Lower leg skin (tissue), 4 donors: ENCODE data around the gene RBKS. TPM values are rescaled to one million over a fixed set of nuclear protein-coding genes. Genes with fewer than 3 reads are reported as not detected.

Experiments used
- DNase-seq, 2 donors: peaks; one replicate each; pipeline ENCODE4 v3.0.0-alpha.2; 2019; ENCODE audit warnings: low spot score in 2 of 2
- H3K4me3 ChIP-seq: fragments of 200-600 bp; sonication (generic); 2 replicates; pipeline ENCODE4 v1.5.1; 2017; ENCODE audit warnings: mild to moderate bottlenecking, low read depth; ENCODE audit not compliant: poor library complexity, severe bottlenecking
- POLR2A ChIP-seq, 2 donors: fragments of 450-650 bp; IDR thresholded peaks; one replicate each; pipeline ENCODE4 v1.6.1; 2016 to 2017; ENCODE audit warnings: antibody characterized with exemption in 2 of 2, mild to moderate bottlenecking in 1 of 2, moderate library complexity in 1 of 2
- WGBS, 2 donors: methylation state at CpG; one replicate each; pipeline ENCODE4 v1.1.5; 2018; 5-methylcytosine and 5-hydroxymethylcytosine counted together
- intact Hi-C: fragments of 100-400 bp; cut with DNase I; formaldehyde crosslinking; loops from one replicate; pipeline ENCODE4 v1.15.0; 2023; ENCODE audit warnings: low total_unique reads
- total RNA-seq, 4 donors: library from RNA; depleted of rRNA; stranded (reverse); fragments of >200 nt; gene quantifications; one replicate each; pipeline ENCODE4 v1.1.0, GENCODE V29; 2016
- TF ChIP-seq, protein P1 (sequence below), 3 donors: fragments of 450-650 bp; IDR thresholded peaks; one replicate each; pipeline ENCODE4 v1.5.1; 2016; ENCODE audit warnings: antibody characterized with exemption in 3 of 3, mild to moderate bottlenecking in 3 of 3, moderate library complexity in 2 of 3

Gene RBKS
- total RNA-seq, 4 donors from 2014 or later: 0.95 to 2.6 (median 1.3) TPM

DNA sequence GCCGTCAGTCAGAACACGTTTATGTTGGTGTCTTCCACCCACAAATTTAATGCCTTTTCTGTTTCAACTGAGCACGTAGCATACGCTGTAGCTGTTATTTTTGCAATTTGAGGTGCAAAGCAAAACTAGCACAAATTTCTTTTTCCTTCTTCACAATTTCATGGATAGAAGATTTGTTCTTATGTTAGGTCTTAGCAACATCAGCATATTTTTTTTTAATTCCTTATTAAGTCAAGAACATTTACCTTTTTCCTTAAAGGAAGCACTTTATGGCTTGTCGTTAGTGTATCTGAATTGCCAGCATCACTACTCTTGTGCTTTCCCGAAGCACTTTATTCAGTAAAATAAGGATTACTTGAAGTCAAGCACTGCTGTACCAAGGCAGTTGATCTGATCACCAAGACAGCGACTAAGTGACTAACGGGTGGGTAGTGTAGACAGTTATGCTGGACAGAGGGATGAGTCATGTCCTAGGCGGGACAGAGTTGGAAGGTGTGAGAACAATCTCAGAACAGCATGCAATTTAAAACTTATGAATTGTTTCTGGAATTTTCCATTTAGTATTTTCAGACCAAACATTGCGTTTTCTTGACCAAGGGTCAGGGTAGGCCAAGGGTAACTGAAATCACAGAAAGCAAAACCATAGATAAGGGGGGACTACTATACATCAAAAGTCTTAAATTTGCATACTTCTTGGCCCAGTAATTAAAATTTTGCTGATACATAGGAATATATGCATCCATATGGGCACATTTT, 13.6 kb upstream of the RBKS start:
- intact Hi-C loops: loop anchor here (10.0 kb wide), 1 partner anchor 1189 kb away; no protein-coding TSS in a partner anchor
- TF ChIP-seq, protein P1, sequence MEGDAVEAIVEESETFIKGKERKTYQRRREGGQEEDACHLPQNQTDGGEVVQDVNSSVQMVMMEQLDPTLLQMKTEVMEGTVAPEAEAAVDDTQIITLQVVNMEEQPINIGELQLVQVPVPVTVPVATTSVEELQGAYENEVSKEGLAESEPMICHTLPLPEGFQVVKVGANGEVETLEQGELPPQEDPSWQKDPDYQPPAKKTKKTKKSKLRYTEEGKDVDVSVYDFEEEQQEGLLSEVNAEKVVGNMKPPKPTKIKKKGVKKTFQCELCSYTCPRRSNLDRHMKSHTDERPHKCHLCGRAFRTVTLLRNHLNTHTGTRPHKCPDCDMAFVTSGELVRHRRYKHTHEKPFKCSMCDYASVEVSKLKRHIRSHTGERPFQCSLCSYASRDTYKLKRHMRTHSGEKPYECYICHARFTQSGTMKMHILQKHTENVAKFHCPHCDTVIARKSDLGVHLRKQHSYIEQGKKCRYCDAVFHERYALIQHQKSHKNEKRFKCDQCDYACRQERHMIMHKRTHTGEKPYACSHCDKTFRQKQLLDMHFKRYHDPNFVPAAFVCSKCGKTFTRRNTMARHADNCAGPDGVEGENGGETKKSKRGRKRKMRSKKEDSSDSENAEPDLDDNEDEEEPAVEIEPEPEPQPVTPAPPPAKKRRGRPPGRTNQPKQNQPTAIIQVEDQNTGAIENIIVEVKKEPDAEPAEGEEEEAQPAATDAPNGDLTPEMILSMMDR (IDR thresholded peaks at IDR 0.05): no peak
- no peak for TF ChIP-seq POLR2A (IDR thresholded peaks at IDR 0.05)
- WGBS, 2 donors: 90 to 91% methylated on average over 10 of the region's 10 CpGs
- DNase-seq: no peak
- H3K4me3 ChIP-seq: no peak overlapping the region

DNA sequence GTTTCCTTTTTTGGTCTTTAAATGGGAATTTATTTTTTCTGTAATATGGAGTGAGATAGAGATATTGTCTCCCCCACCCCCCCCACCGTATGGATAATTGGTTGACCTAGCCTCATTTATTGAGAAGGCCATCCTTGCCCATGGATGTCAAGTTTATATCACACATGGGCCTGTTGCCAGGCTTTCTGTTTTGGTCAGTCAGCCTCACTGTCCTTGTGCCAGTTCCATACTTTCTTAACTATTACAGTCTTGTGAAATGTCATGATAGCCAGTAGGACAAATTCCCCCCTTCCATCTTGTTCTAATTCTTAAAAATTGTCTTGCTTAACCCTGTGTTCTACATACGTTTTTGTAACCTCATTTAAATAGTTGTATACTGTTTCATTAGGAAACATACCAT, 12.8 kb upstream of the RBKS start:
- no peak for DNase-seq
- no peak overlapping the region for H3K4me3 ChIP-seq
- WGBS, 2 donors: 79 to 87% methylated on average over 2 of the region's 2 CpGs
- TF ChIP-seq, protein P1 (IDR thresholded peaks at IDR 0.05): no peak
- intact Hi-C loops: loop anchor here (10.0 kb wide), 1 partner anchor 1188 kb away; no protein-coding TSS in a partner anchor

DNA sequence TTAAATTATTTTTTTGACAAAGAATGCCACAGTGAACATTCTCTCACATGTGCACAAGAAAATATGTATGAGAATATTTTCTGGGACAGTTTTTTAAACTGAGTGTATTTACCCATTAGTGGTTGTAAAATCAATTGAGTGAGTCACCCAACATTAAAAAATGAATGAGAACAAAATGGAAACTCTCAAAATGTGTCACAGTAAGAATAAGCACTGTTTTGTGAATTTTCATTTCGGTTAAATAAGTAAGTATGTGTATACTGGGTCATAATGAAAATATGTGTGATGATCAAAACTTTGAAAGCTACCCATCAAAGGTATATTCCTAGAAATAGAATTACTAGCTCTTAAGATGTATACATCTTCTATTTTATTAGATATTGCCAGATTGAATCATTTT, 11.9 kb upstream of the RBKS start:
- DNase-seq: no peak
- intact Hi-C loops: loop anchor here (10.0 kb wide), 1 partner anchor 1187 kb away; no protein-coding TSS in a partner anchor
- TF ChIP-seq, protein P1 (IDR thresholded peaks at IDR 0.05): no peak
- no peak for TF ChIP-seq POLR2A (IDR thresholded peaks at IDR 0.05)
- WGBS, 2 donors: 89% methylated on average over 1 of the region's 1 CpG
- H3K4me3 ChIP-seq: no peak overlapping the region

DNA sequence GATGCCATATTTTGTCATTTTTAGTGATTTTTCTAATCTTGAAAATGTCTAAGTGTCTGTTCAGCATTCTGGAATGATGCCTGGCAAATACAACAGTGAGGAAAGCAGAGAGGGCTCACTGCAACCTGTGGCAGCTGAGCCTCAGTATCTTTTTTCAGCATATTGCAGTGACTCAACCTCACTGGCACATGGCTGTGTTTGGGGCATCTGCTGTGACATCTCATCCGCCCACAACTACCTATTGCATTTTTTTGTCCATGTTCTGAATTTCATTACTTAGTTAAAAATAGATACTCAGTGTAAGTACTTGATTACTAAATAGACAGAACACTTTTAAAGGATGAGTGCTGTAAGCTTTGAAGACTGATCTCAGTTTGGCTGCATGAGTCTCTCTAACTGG, 11.0 kb upstream of the RBKS start:
- intact Hi-C loops: loop anchor here (10.0 kb wide), 1 partner anchor 1186 kb away; no protein-coding TSS in a partner anchor
- no peak overlapping the region for H3K4me3 ChIP-seq
- WGBS, 2 donors: 53 to 54% methylated on average over 1 of the region's 1 CpG
- TF ChIP-seq POLR2A (IDR thresholded peaks at IDR 0.05): no peak
- TF ChIP-seq, protein P1 (IDR thresholded peaks at IDR 0.05): no peak
- DNase-seq: no peak

DNA sequence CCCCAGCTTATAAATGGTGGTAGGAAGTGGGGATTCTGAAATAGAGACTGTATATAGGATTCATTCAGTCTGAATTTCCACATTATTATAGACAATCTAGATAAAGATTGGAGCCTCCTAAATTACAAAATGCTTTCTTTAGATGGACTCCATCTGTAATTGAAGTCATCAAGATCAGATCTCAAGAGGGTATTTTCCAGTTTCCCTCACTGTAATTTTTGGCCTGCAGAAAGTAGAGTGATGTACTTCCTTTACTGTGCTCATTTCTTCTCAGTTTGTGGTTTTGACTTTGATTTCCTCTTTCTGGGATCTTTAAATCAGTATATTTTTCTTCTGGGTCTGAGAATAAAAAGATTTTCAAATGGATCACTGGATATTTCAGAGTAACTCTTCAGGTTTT, 7.5 kb upstream of the RBKS start:
- DNase-seq: no peak
- no peak overlapping the region for H3K4me3 ChIP-seq
- TF ChIP-seq, protein P1 (IDR thresholded peaks at IDR 0.05): no peak
- TF ChIP-seq POLR2A (IDR thresholded peaks at IDR 0.05): no peak
- intact Hi-C loops: no loop called here
